ENCODE data around the gene MAS1L.

MAS1L gene

GRCh38 chr6:29487660-29488059, at the start of gene MAS1L:
Gene MAS1L (minus strand): TSS chr6:29487956. CDS start chr6:29487902, 54 bp downstream.
- H3K4me1 ChIP-seq (ENCODE audit: control insufficient read depth, insufficient read depth, low read length), result no peaks in the 10 kb centered on the region
- no peaks in the 10 kb centered on the region for H3K9me3 ChIP-seq (ENCODE audit: control insufficient read depth, insufficient read depth, low read depth, low read length)
- TF ChIP-seq PRDM1 (tag by site-specific recombination; IDR thresholded peaks at IDR 0.05) (no peak), ZNF121 (tag by site-specific recombination; IDR thresholded peaks at IDR 0.05) (no peak), ZNF26 (tag by site-specific recombination; IDR thresholded peaks at IDR 0.05) (no peak), ZBTB7A (tag by site-specific recombination; IDR thresholded peaks at IDR 0.05; ENCODE audit: low read depth) (no peak), BCL11A (tag by site-specific recombination; IDR thresholded peaks at IDR 0.05; ENCODE audit: low read depth) (no peak), ZNF76 (tag by site-specific recombination; IDR thresholded peaks at IDR 0.05; ENCODE audit: borderline replicate concordance, low read depth) (no peak), ZNF513 (tag by site-specific recombination; IDR thresholded peaks at IDR 0.05) (no peak)
- no peaks in the 10 kb centered on the region for H3K36me3 ChIP-seq (ENCODE audit: control insufficient read depth in 2 of 2, insufficient read depth in 1 of 2, low read length in 2 of 2)
- CTCF ChIA-PET, result no interaction called here
- H3K27ac ChIP-seq (ENCODE audit: extremely low read depth, low read depth, low read length), result no peak within 1 kb of the TSS
- POLR2A ChIA-PET, result no interaction called here
- no peak within 1 kb of the TSS for H3K4me3 ChIP-seq (ENCODE audit: low read depth, low read length)

GRCh38 chr6:29532320-29532951, 44.7 kb upstream of the MAS1L start:
- ChIA-PET CTCF (interaction anchor here (0.6 to 1.0 kb wide), 2 partner anchors 64 to 767 kb away, joined by 3 read pairs; no protein-coding TSS in a partner anchor), POLR2A (no interaction called here)
- Histone ChIP-seq H3K27ac (ENCODE audit: extremely low read depth, low read depth, low read length) (no peak overlapping the region), H3K9me3 (ENCODE audit: control insufficient read depth, insufficient read depth, low read depth, low read length) (no peaks in the 10 kb centered on the region), H3K4me3 (ENCODE audit: low read depth, low read length) (no peak overlapping the region), H3K36me3 (ENCODE audit: control insufficient read depth in 2 of 2, insufficient read depth in 1 of 2, low read length in 2 of 2) (no peaks in the 10 kb centered on the region), H3K4me1 (ENCODE audit: control insufficient read depth, insufficient read depth, low read length) (no peaks in the 10 kb centered on the region)
- TF ChIP-seq ZNF274 (IDR thresholded peaks at IDR 0.05; ENCODE audit: low read length) (no peak), ZNF274 (tag by site-specific recombination; IDR thresholded peaks at IDR 0.05; ENCODE audit: borderline replicate concordance) (no peak), ZNF169 (tag by site-specific recombination; IDR thresholded peaks at IDR 0.05) (no peak), TSHZ1 (tag by site-specific recombination; IDR thresholded peaks at IDR 0.05; ENCODE audit: borderline replicate concordance) (no peak), ZNF148 (tag by site-specific recombination; IDR thresholded peaks at IDR 0.05; ENCODE audit: borderline replicate concordance) (no peak), MEIS1 (CRISPR knock-in tag; IDR thresholded peaks at IDR 0.05; ENCODE audit: borderline replicate concordance) (no peak), GLI4 (tag by site-specific recombination; IDR thresholded peaks at IDR 0.05) (no peak), ZFP41 (tag by site-specific recombination; IDR thresholded peaks at IDR 0.05; ENCODE audit: borderline replicate concordance) (no peak), ZNF610 (tag by site-specific recombination; IDR thresholded peaks at IDR 0.05; ENCODE audit: borderline replicate concordance) (no peak), SP2 (tag by site-specific recombination; IDR thresholded peaks at IDR 0.05) (no peak), SP7 (tag by site-specific recombination; IDR thresholded peaks at IDR 0.05) (no peak), ZNF423 (tag by site-specific recombination; IDR thresholded peaks at IDR 0.05) (no peak), ZNF335 (tag by site-specific recombination; conservative IDR thresholded peaks at IDR 0.05) (no peak), HIC1 (tag by site-specific recombination; IDR thresholded peaks at IDR 0.05) (no peak), ZNF155 (tag by site-specific recombination; IDR thresholded peaks at IDR 0.05) (no peak), ZNF837 (tag by site-specific recombination; IDR thresholded peaks at IDR 0.05) (no peak), SALL2 (tag by site-specific recombination; IDR thresholded peaks at IDR 0.05; ENCODE audit: borderline replicate concordance) (no peak)
